HepG2 (cell line): ENCODE measurements around the gene NUP133. TPM values are rescaled to one million over a fixed set of nuclear protein-coding genes. Genes with fewer than 3 reads are reported as not detected.

Experiments
- ATAC-seq: fragments of 200-7000 bp; cut with Tn5 transposase; 3 replicates; pipeline ENCODE4 v1.9.1; 2020; ENCODE audit warnings: mild to moderate bottlenecking, moderate library complexity
- BruUV-seq: library from RNA; stranded (reverse); fragments of 400-500 nt; replicated peaks from 2 replicates; lab custom pipeline; 2021; lab: Mats Ljungman, UMichigan
- CTCF ChIA-PET: fragments of 300-600 bp; formaldehyde crosslinking; extraction: SDS; loops from one replicate; lab custom pipeline; 2021; ENCODE audit warnings: low total read pairs, inconsistent platforms, low intra/inter-chr PET ratio; lab: Yijun Ruan, JAX
- POLR2A ChIA-PET: fragments of 350-600 bp; sonication (Branson Sonifier 250); formaldehyde crosslinking; loops from one replicate; lab custom pipeline; 2020; ENCODE audit warnings: antibody characterized with exemption, inconsistent platforms; lab: Yijun Ruan, JAX
- DNase-seq: peaks from one replicate; pipeline ENCODE4 v3.0.0-alpha.2; 2015; ENCODE audit warnings: low spot score
- FAIRE-seq: peaks from 3 replicates; lab custom pipeline; 2011; peaks lifted over from hg19 to GRCh38; lab: Jason Lieb, UNC
- H2AFZ ChIP-seq: one replicate; pipeline ENCODE4 v1.6.1; 2011; ENCODE audit warnings: low read length, inconsistent platforms
- H3K27ac ChIP-seq: fragments of 300-600 bp; 3 replicates; pipeline ENCODE4 v1.8.0; 2011; ENCODE audit warnings: mixed run types, mild to moderate bottlenecking, mixed read lengths, low read length, inconsistent platforms; ENCODE audit not compliant: insufficient read depth; ENCODE audit errors: extremely low read length
- H3K27me3 ChIP-seq, 2 experiments: fragments of 200-600 bp in 1 of 2; 2 replicates in 1 of 2; 3 replicates in 1 of 2; pipeline versions ENCODE4 v1.6.0 to v1.8.0; 2011; ENCODE audit warnings: low read length in 2 of 2, mild to moderate bottlenecking in 2 of 2, moderate library complexity in 2 of 2, inconsistent platforms in 1 of 2; ENCODE audit not compliant: insufficient read depth in 2 of 2, control insufficient read depth in 1 of 2
- H3K36me3 ChIP-seq, 2 experiments: fragments of 200-600 bp in 1 of 2; replicated peaks in 1 of 2; 2 replicates in 1 of 2; 3 replicates in 1 of 2; pipeline versions ENCODE4 v1.5.1 to v1.8.0; 2011; ENCODE audit warnings: low read length in 2 of 2, inconsistent platforms in 1 of 2; ENCODE audit not compliant: insufficient read depth in 2 of 2, control insufficient read depth in 1 of 2
- H3K4me1 ChIP-seq: 2 replicates; pipeline ENCODE4 v1.5.1; 2012; ENCODE audit warnings: low read length, inconsistent platforms; ENCODE audit not compliant: insufficient read depth
- H3K4me2 ChIP-seq: 2 replicates; pipeline ENCODE4 v1.6.0; 2011; ENCODE audit warnings: low read depth, low read length, inconsistent platforms
- H3K4me3 ChIP-seq, 3 experiments: fragments of 200-600 bp in 1 of 3; sonication (generic), shearing (Covaris generic) in 1 of 3; replicated peaks in 1 of 3; 2 replicates each; pipeline ENCODE4 v1.5.1; 2011 to 2016; ENCODE audit warnings: low read length in 3 of 3, inconsistent platforms in 2 of 3, low read depth in 2 of 3, mild to moderate bottlenecking in 2 of 3, control low read depth in 1 of 3, mixed read lengths in 1 of 3; ENCODE audit not compliant: insufficient read depth in 1 of 3
- H3K79me2 ChIP-seq: one replicate; pipeline ENCODE4 v1.6.1; 2011; ENCODE audit warnings: low read length, inconsistent platforms; ENCODE audit not compliant: insufficient read depth
- H3K9ac ChIP-seq: 2 replicates; pipeline ENCODE4 v1.6.0; 2011; ENCODE audit warnings: mild to moderate bottlenecking, low read depth, low read length, inconsistent platforms; ENCODE audit not compliant: insufficient read depth
- H3K9me3 ChIP-seq: 2 replicates; pipeline ENCODE4 v1.5.1; 2012; ENCODE audit warnings: mild to moderate bottlenecking, low read length
- H4K20me1 ChIP-seq: 2 replicates; pipeline ENCODE4 v1.6.0; 2011; ENCODE audit warnings: inconsistent platforms, mild to moderate bottlenecking, low read length, moderate library complexity; ENCODE audit not compliant: insufficient read depth
- AGO1 ChIP-seq: fragments of 200-400 bp; formaldehyde crosslinking; IDR thresholded peaks from 2 replicates; pipeline ENCODE4 v1.6.1; 2017; ENCODE audit warnings: mild to moderate bottlenecking, low read depth, low read length, moderate library complexity; ENCODE audit not compliant: poor library complexity, severe bottlenecking
- BCL6 ChIP-seq: IDR thresholded peaks from 2 replicates; pipeline ENCODE4 v1.6.1; 2016; ENCODE audit warnings: missing genetic modification reagents, missing compliant biosample characterization
- CSRNP1 ChIP-seq: sonication (generic); formaldehyde crosslinking; IDR thresholded peaks from 2 replicates; pipeline ENCODE4 v1.8.1; 2023; ENCODE audit warnings: mild to moderate bottlenecking, missing genetic modification reagents
- FOSL1 ChIP-seq: sonication (generic); formaldehyde crosslinking; IDR thresholded peaks from 2 replicates; pipeline ENCODE4 v1.9.0; 2021; ENCODE audit warnings: missing genetic modification reagents, borderline replicate concordance
- FOXJ3 ChIP-seq: sonication (generic); formaldehyde crosslinking; IDR thresholded peaks from 2 replicates; pipeline ENCODE4 v1.4.0; 2020; ENCODE audit warnings: missing genetic modification reagents, mild to moderate bottlenecking, borderline replicate concordance
- HCFC1 ChIP-seq: fragments of 150-350 bp; IDR thresholded peaks from 2 replicates; pipeline ENCODE4 v1.6.1; 2014; ENCODE audit warnings: low read depth, low read length
- MLLT10 ChIP-seq: sonication (generic); formaldehyde crosslinking; IDR thresholded peaks from 2 replicates; pipeline ENCODE4 v1.4.0; 2020; ENCODE audit warnings: missing genetic modification reagents
- NFIC ChIP-seq: IDR thresholded peaks from 2 replicates; pipeline ENCODE4 v1.6.1; 2012; ENCODE audit warnings: mild to moderate bottlenecking, low read length, inconsistent platforms
- SAFB2 ChIP-seq: sonication (generic); formaldehyde crosslinking; IDR thresholded peaks from 2 replicates; pipeline ENCODE4 v1.5.1; 2020; ENCODE audit warnings: missing genetic modification reagents, low read depth, mild to moderate bottlenecking, borderline replicate concordance
- ZNF354B ChIP-seq: sonication (generic); formaldehyde crosslinking; IDR thresholded peaks from 2 replicates; pipeline ENCODE4 v1.8.0; 2022; ENCODE audit warnings: mild to moderate bottlenecking, missing genetic modification reagents
- ZNF367 ChIP-seq: sonication (generic); formaldehyde crosslinking; IDR thresholded peaks from 2 replicates; pipeline ENCODE4 v1.4.0; 2020; ENCODE audit warnings: missing genetic modification reagents, borderline replicate concordance
- ZNF484 ChIP-seq: sonication (generic); formaldehyde crosslinking; IDR thresholded peaks from 2 replicates; pipeline ENCODE4 v1.5.1; 2020; ENCODE audit warnings: mild to moderate bottlenecking, low read depth, missing genetic modification reagents, borderline replicate concordance
- ZNF616 ChIP-seq: sonication (generic); formaldehyde crosslinking; IDR thresholded peaks from 2 replicates; pipeline ENCODE4 v1.5.0; 2020; ENCODE audit warnings: low read depth, mild to moderate bottlenecking, missing genetic modification reagents
- WGBS: methylation state at CpG from one replicate; pipeline ENCODE4 v1.1.6; 2017; ENCODE audit warnings: low lambda C conversion rate; 5-methylcytosine and 5-hydroxymethylcytosine counted together
- in situ Hi-C: cut with HindIII; loops from 2 replicates; pipeline ENCODE4 v1.10.0; 2017; ENCODE audit warnings: low pct_unique_long_range_greater_than_20kb; ENCODE audit not compliant: extremely low pct_ligation_motif_present
- intact Hi-C: fragments of 100-400 bp; cut with micrococcal nuclease; formaldehyde crosslinking; loops from one replicate; pipeline ENCODE4 v1.10.0; 2022; ENCODE audit not compliant: unreplicated experiment
- polyA plus RNA-seq, 8 experiments: library from polyadenylated mRNA; depleted of rRNA in 3 of 8; stranded (reverse) in 7 of 8; unstranded in 1 of 8; fragments of >200 nt; fragmentation: Illumina TruSeq in 4 of 8; extraction: Trizol in 4 of 8; gene quantifications; 2 replicates each; pipeline versions ENCODE4 v1.2.1 to v1.2.3, GENCODE V29; 2011 to 2016; ENCODE audit warnings: low read depth in 4 of 8, missing spikeins in 1 of 8, mixed read lengths in 1 of 8; ENCODE audit not compliant: insufficient read depth in 1 of 8
- total RNA-seq, 5 experiments: library from RNA; depleted of rRNA; stranded (reverse); fragments of >200 nt; fragmentation: Illumina TruSeq; extraction: Trizol; gene quantifications; 2 replicates each; pipeline ENCODE4 v1.2.3, GENCODE V29; 2016; ENCODE audit warnings: low read depth in 1 of 5

Gene NUP133
- total and polyA plus RNA-seq, 2 of the 13 experiments (the other 11 are each of a cell fraction or from before 2014, with no cell fraction given): 17.7 to 45.6 TPM

GRCh38 chr1:229438021-229438420 lies 70.1 kb downstream of the NUP133 start:
- FAIRE-seq: no peak
- CTCF ChIA-PET: no interaction called here

GRCh38 chr1:229437443-229437842 lies 70.7 kb downstream of the NUP133 start:
- CTCF ChIA-PET: no interaction called here
- DNase-seq: no peak
- Histone ChIP-seq H3K27me3 (peaks cover 0 to 10% of the 10 kb centered on the region in 2 experiments; a peak in 2 of 5 replicates), H3K9me3 (no peaks in the 10 kb centered on the region), H4K20me1 (no peaks in the 10 kb centered on the region), H3K36me3 (peaks cover 3 to 8% of the 10 kb centered on the region in 2 experiments; a peak in 1 of 5 replicates), H3K4me1 (no peaks in the 10 kb centered on the region), H3K9ac (no peak overlapping the region), H2AFZ (no peak overlapping the region), H3K79me2 (no peaks in the 10 kb centered on the region), H3K4me3 (no peak overlapping the region), H3K4me2 (no peak overlapping the region), H3K27ac (no peak overlapping the region)
- intact Hi-C loops (no loop called here), in situ Hi-C loops (no loop called here)
- ATAC-seq: no peak
- WGBS: 94% methylated on average over 2 of the region's 2 CpGs
- BruUV-seq: no TSS peak
- TF ChIP-seq SAFB2 (CRISPR knock-in tag) (no peak), FOSL1 (CRISPR knock-in tag) (no peak), NFIC (no peak), ZNF616 (CRISPR knock-in tag) (no peak), AGO1 (no peak), FOXJ3 (CRISPR knock-in tag) (no peak)
- POLR2A ChIA-PET: no interaction called here
- FAIRE-seq: no peak

More at GRCh38 chr1:229438021-229438420, 70.1 kb downstream of the NUP133 start:
- intact Hi-C loops: no loop called here
- no peak for DNase-seq
- H3K4me1 ChIP-seq: no peaks in the 10 kb centered on the region
- no peak overlapping the region for H3K4me3 ChIP-seq
- no peak overlapping the region for H3K27ac ChIP-seq
- peaks cover 3 to 8% of the 10 kb centered on the region in 2 experiments; a peak in 1 of 5 replicates for H3K36me3 ChIP-seq
- H3K4me2 ChIP-seq: no peak overlapping the region
- H3K27me3 ChIP-seq: peaks cover 0 to 10% of the 10 kb centered on the region in 2 experiments; a peak in 2 of 5 replicates
- no peak for ATAC-seq
- POLR2A ChIA-PET: no interaction called here
- in situ Hi-C loops: no loop called here
- H3K9ac ChIP-seq: no peak overlapping the region
- TF ChIP-seq BCL6 (CRISPR knock-in tag): no peak
- TF ChIP-seq CSRNP1 (CRISPR knock-in tag): no peak
- TF ChIP-seq MLLT10 (CRISPR knock-in tag): no peak
- no peak for TF ChIP-seq ZNF367 (CRISPR knock-in tag)
- TF ChIP-seq ZNF354B (CRISPR knock-in tag): no peak
- TF ChIP-seq HCFC1: no peak
- TF ChIP-seq ZNF484 (CRISPR knock-in tag): no peak
- no peaks in the 10 kb centered on the region for H3K9me3 ChIP-seq
- no TSS peak for BruUV-seq
- H4K20me1 ChIP-seq: no peaks in the 10 kb centered on the region
- no peak overlapping the region for H2AFZ ChIP-seq
- 97% methylated on average over 3 of the region's 3 CpGs for WGBS
- H3K79me2 ChIP-seq: no peaks in the 10 kb centered on the region
